HG02840 (cell line): Measurements from ENCODE around the gene CBR4.
"Not testable (repeated sequence)": the region's sequence is repeated elsewhere in the genome, so short reads cannot be mapped to it uniquely, and the experiment has no call there.

Experiments
- ATAC-seq: cut with Tn5 transposase; IDR thresholded peaks from one replicate; pipeline ENCODE4 v1.9.1; 2021; ENCODE audit warnings: mild to moderate bottlenecking, moderate library complexity, moderate number of reproducible peaks; ENCODE audit not compliant: unreplicated experiment, low FRiP score

Gene CBR4

GRCh38 chr4:168998596-168998995 is 11.5 kb downstream of the CBR4 start:
- ATAC-seq, result no peak

- ATAC-seq, result no peak
Measured at GRCh38 chr4:168995537-168996295, 14.3 kb downstream of the CBR4 start.

- no peak for ATAC-seq
Measured at GRCh38 chr4:168994958-168995357, 15.1 kb downstream of the CBR4 start.

DNA sequence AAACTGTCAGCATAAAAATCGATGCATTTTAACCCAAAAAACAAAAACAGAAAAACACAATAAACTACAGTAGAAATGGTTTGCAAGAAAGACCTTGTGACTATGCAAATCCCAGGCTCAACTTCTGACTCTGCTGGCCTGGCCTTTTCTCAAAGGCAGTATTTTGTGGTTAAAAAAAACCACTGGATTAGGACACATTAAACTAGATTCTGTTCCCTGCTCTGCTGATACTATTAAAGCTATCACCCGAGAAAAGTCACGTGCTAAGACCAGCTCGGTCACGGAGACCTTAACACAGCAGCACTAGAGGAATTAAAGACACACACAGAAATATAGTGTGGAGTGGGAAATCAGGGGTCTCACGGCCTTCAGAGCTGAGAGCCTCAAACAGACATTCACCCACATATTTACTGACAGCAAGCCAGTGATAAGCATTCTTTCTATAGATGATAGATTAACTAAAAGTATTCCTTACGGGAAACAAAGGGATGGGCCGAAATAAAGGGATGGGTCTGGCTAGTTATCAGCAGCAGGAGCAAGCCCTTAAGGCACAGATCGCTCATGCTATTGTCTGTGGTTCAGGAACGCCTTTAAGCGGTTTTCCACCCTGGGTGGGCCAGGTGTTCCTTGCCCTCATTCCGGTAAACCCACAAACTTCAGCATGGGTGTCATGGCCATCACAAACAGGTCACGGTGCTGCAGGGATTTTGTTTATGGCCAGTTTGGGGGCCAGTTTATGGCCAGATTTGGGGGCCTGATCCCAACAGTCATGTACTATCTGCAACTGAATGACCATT is 16.1 kb downstream of the CBR4 start:
- no peak for ATAC-seq

GRCh38 chr4:168992952-168993482 is 17.0 kb downstream of the CBR4 start:
- not testable (repeated sequence) for ATAC-seq

- ATAC-seq, result no peak
Measured at GRCh38 chr4:168981942-168982341, 28.1 kb downstream of the CBR4 start.

DNA sequence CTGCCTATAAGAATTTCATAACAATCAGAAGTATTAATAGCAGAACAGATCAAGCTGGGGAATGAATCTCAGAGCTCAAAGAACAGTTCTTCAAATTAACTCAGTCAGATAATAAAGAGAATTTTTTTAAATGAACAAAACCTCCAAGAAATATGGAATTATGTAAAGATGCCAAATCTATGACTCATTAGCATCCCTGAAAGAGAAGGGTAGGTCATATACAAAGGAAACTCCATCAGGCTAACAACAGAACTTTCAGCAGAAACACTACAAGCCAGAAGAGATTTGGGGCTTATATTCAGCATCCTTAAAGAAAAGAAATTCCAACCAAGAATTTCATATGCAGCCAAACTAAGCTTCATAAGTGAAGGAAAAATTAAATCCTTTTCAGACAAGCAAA is 28.6 kb downstream of the CBR4 start:
- ATAC-seq, result no peak

DNA sequence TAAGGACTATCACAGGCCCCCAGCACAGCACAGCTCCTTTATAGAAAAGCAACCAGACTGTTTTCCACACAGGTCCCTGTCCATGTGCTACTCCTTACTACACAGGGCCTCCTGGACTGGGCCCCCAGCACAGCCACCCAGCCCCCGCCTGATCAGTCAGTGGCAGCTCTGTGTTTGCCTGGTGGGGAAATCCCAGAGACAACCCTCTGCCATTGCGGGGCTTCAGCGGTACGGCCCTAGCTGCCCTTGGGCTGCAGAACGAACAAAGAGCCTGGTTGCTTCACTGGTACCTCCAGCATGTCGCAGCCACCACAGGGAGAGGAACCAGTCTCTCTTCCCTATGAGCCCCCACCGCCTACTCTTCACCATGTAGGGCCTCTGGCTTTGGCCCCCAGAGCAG is 30.7 kb downstream of the CBR4 start:
- no peak for ATAC-seq

GRCh38 chr4:168978001-168978700 is 31.9 kb downstream of the CBR4 start:
- ATAC-seq, result no peak

- ATAC-seq, result no peak
Measured at GRCh38 chr4:168972596-168972995, 37.5 kb downstream of the CBR4 start.

GRCh38 chr4:168960716-168961115 is 49.3 kb downstream of the CBR4 start:
- no peak for ATAC-seq

DNA sequence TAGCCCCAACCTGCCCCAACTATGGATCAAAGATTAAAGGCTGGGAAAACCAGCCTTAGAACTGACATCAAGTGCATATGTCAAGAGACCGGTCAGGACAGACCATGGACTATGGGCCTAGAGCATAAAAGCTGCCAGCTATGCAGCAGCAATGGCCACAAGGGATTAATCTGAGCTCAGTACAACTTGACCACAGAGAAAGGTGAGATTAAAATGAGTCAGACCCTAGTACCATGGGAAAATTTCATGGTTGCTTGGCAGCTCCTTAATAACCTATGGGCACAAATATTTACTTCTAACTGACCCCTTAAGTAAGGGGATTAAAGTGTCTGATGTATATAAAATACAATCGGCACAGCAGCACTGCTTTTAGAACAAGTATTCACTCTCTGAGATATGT is 54.4 kb downstream of the CBR4 start:
- ATAC-seq, result no peak

DNA sequence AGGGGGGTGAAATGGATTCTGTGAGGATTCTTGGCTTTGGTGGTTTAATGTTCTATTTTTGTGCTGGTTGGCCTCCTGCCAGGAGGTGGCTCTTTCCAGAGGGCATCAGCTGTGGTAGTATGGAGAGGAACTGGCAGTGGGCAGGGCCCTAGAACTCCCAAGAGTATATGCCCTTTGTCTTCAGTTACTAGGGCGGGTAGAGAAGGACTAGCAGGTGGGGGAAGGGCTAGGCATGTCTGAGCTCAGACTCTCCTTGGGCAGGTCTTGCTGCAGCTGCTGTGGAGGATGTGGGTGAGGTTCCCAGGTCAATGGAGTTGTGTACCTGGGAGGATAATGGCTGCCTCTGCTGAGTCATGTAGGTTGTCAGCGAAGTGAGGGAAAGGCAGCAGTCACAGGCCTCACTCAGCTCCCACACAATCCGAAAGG is 57.2 kb downstream of the CBR4 start:
- ATAC-seq, result not testable (repeated sequence)

DNA sequence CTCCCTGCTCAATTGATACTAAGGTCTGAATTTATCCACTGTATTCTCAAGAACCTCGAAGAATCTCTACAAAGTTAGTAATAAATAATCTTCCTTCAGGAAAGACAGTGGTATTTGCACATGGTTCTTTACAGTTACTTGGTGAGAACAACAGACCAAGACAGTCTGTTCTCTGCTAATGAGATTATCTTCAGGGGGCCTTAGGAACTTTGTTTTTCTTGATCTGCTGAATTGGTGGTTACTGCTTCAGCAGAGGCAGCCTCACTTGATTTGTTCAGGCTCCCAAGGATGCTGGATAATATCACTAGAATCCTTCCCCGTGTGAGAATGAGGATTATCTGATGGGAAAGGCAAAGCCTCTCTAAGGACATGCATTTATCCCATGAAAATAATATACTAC is 64.8 kb downstream of the CBR4 start:
- ATAC-seq, result no peak

DNA sequence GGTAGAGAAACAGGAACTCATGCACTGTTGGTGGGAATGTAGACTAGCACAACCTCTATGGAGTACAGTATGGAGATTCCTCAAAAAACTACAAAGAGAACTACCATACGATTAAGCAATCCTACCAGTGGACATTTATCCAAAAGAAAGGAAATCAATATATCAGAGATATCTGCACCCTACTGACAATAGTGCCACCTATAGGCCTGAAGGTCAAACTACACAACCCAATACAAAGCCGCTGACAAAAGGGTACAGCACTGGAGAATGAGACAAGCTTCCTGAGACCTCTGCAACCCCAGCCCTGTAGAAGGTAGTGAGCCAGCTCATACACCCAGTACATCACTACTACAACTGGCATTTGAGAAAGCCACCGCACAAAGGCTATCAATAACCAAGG is 67.1 kb downstream of the CBR4 start:
- ATAC-seq, result no peak
